H1 (cell line): ENCODE results near the gene SCAPER. TPM values are rescaled to one million over a fixed set of nuclear protein-coding genes. Genes with fewer than 3 reads are reported as not detected.

ENCODE experiments used
- CTCF ChIA-PET: fragments of 300-600 bp; sonication (Branson Sonifier 250); formaldehyde crosslinking; loops from one replicate; lab custom pipeline; 2021; ENCODE audit not compliant: partially characterized antibody; lab: Charles Lee
- POLR2A ChIA-PET: fragments of 300-600 bp; sonication (Branson Sonifier 250); formaldehyde crosslinking; loops from one replicate; lab custom pipeline; 2021; ENCODE audit warnings: inconsistent platforms; ENCODE audit not compliant: partially characterized antibody; lab: Charles Lee
- DNase-seq, 2 experiments: peaks; one replicate each; pipeline versions ENCODE4 v3.0.0 to v3.0.0-alpha.2; 2010 to 2022; ENCODE audit warnings: low spot score in 2 of 2, low read depth in 1 of 2, mixed read lengths in 1 of 2
- FAIRE-seq: peaks from 2 replicates; lab custom pipeline; 2011; peaks lifted over from hg19 to GRCh38; lab: Jason Lieb, UNC
- H2AFZ ChIP-seq: 2 replicates; pipeline ENCODE4 v1.8.1; 2012; ENCODE audit warnings: low read length, inconsistent platforms
- H2AK5ac ChIP-seq: 2 replicates; pipeline ENCODE4 v1.6.1; 2013; ENCODE audit warnings: low read depth, low read length
- H2BK120ac ChIP-seq: replicated peaks from 2 replicates; pipeline ENCODE3; 2013; ENCODE audit warnings: low read depth, low read length, inconsistent platforms
- H2BK12ac ChIP-seq: 2 replicates; pipeline ENCODE4 v1.6.1; 2013; ENCODE audit warnings: low read depth, low read length
- H2BK15ac ChIP-seq: 2 replicates; pipeline ENCODE4 v1.6.1; 2013; ENCODE audit warnings: low read length
- H2BK20ac ChIP-seq: 2 replicates; pipeline ENCODE4 v1.6.1; 2013; ENCODE audit warnings: low read length
- H2BK5ac ChIP-seq: 2 replicates; pipeline ENCODE4 v1.6.1; 2013; ENCODE audit warnings: low read depth, low read length
- H3K14ac ChIP-seq: 2 replicates; pipeline ENCODE4 v1.6.1; 2013; ENCODE audit warnings: inconsistent platforms; ENCODE audit not compliant: insufficient read length
- H3K18ac ChIP-seq: 2 replicates; pipeline ENCODE4 v1.6.1; 2013; ENCODE audit warnings: low read length; ENCODE audit errors: extremely low read depth
- H3K23ac ChIP-seq: 2 replicates; pipeline ENCODE4 v1.6.1; 2013; ENCODE audit warnings: inconsistent platforms; ENCODE audit not compliant: insufficient read length
- H3K23me2 ChIP-seq: 2 replicates; pipeline ENCODE4 v1.6.1; 2013; ENCODE audit warnings: low read depth, low read length
- H3K27ac ChIP-seq: 2 replicates; pipeline ENCODE4 v1.6.1; 2011; ENCODE audit warnings: low read depth, low read length, inconsistent platforms
- H3K27me3 ChIP-seq, 4 experiments: replicated peaks in 1 of 4; 1 replicate in 1 of 4; 2 replicates in 3 of 4; pipeline versions ENCODE4 v1.6.1 to v1.8.1; 2011 to 2013; ENCODE audit warnings: low read length in 3 of 4, mild to moderate bottlenecking in 3 of 4, inconsistent platforms in 2 of 4, mixed read lengths in 2 of 4, moderate library complexity in 1 of 4; ENCODE audit not compliant: control insufficient read depth in 3 of 4, insufficient read depth in 3 of 4; ENCODE audit errors: extremely low read depth in 1 of 4
- H3K36me3 ChIP-seq, 4 experiments: 2 replicates each; pipeline versions ENCODE4 v1.6.1 to v1.8.1; 2011 to 2013; ENCODE audit warnings: mild to moderate bottlenecking in 4 of 4, low read length in 3 of 4, moderate library complexity in 2 of 4, control low read depth in 1 of 4, inconsistent platforms in 1 of 4; ENCODE audit not compliant: insufficient read depth in 4 of 4, control insufficient read depth in 2 of 4
- H3K4ac ChIP-seq: replicated peaks from 2 replicates; pipeline ENCODE3; 2013; ENCODE audit warnings: low read length, low read depth, mixed read lengths, inconsistent platforms; ENCODE audit not compliant: insufficient read length
- H3K4me1 ChIP-seq, 4 experiments: replicated peaks in 1 of 4; 1 replicate in 1 of 4; 2 replicates in 3 of 4; pipeline versions ENCODE4 v1.6.1 to v1.8.1; 2011 to 2013; ENCODE audit warnings: low read length in 3 of 4, inconsistent platforms in 2 of 4, mixed read lengths in 1 of 4; ENCODE audit not compliant: insufficient read depth in 4 of 4, control insufficient read depth in 3 of 4
- H3K4me2 ChIP-seq, 2 experiments: 2 replicates each; pipeline versions ENCODE4 v1.6.1 to v1.8.1; 2011 to 2013; ENCODE audit warnings: low read depth in 2 of 2, low read length in 2 of 2, control low read depth in 1 of 2, inconsistent platforms in 1 of 2, mild to moderate bottlenecking in 1 of 2; ENCODE audit not compliant: insufficient read depth in 1 of 2
- H3K4me3 ChIP-seq, 4 experiments: fragments of 200-600, 300-600 bp in 1 of 4; sonication (generic), shearing (Covaris generic), sonication (Bioruptor Twin) in 1 of 4; 2 replicates each; pipeline versions ENCODE4 v1.5.1 to v1.8.1; 2011 to 2016; ENCODE audit warnings: low read length in 4 of 4, low read depth in 3 of 4, control low read depth in 2 of 4, inconsistent platforms in 2 of 4, mild to moderate bottlenecking in 2 of 4, mixed read lengths in 1 of 4, moderate library complexity in 1 of 4; ENCODE audit not compliant: insufficient read depth in 2 of 4; ENCODE audit errors: extremely low read depth in 1 of 4
- H3K56ac ChIP-seq: replicated peaks from 2 replicates; pipeline ENCODE3; 2013; ENCODE audit warnings: low read depth, mild to moderate bottlenecking, mixed read lengths, low read length, inconsistent platforms; ENCODE audit not compliant: insufficient read length
- H3K79me1 ChIP-seq: 2 replicates; pipeline ENCODE4 v1.6.1; 2013; ENCODE audit warnings: low read depth, low read length, control low read depth
- H3K79me2 ChIP-seq, 2 experiments: 2 replicates each; pipeline versions ENCODE4 v1.6.1 to v1.8.1; 2012 to 2013; ENCODE audit warnings: low read length in 2 of 2, mild to moderate bottlenecking in 2 of 2, inconsistent platforms in 1 of 2; ENCODE audit not compliant: insufficient read depth in 2 of 2, control insufficient read depth in 1 of 2
- H3K9ac ChIP-seq, 4 experiments: replicated peaks in 1 of 4; 1 replicate in 1 of 4; 2 replicates in 3 of 4; pipeline versions ENCODE4 v1.6.1 to v1.8.1; 2011 to 2013; ENCODE audit warnings: low read depth in 3 of 4, low read length in 3 of 4, control low read depth in 2 of 4, mild to moderate bottlenecking in 2 of 4, moderate library complexity in 2 of 4, inconsistent platforms in 1 of 4; ENCODE audit errors: extremely low read depth in 1 of 4
- H3K9me3 ChIP-seq, 2 experiments: 2 replicates each; pipeline versions ENCODE4 v1.6.1 to v1.8.1; 2012 to 2013; ENCODE audit warnings: mild to moderate bottlenecking in 2 of 2, moderate library complexity in 2 of 2, control low read depth in 1 of 2, inconsistent platforms in 1 of 2, low read depth in 1 of 2, low read length in 1 of 2, mixed read lengths in 1 of 2; ENCODE audit not compliant: insufficient read depth in 2 of 2
- H4K20me1 ChIP-seq, 2 experiments: replicated peaks in 1 of 2; 2 replicates each; pipeline versions ENCODE3 to v1.8.1; 2011 to 2013; ENCODE audit warnings: inconsistent platforms in 2 of 2, low read length in 2 of 2, mild to moderate bottlenecking in 1 of 2; ENCODE audit not compliant: insufficient read depth in 2 of 2, control insufficient read depth in 1 of 2
- H4K5ac ChIP-seq: 2 replicates; pipeline ENCODE4 v1.6.1; 2013; ENCODE audit warnings: low read length, low read depth, mixed read lengths, inconsistent platforms; ENCODE audit not compliant: insufficient read length
- H4K8ac ChIP-seq: 2 replicates; pipeline ENCODE4 v1.8.0; 2013; ENCODE audit warnings: mild to moderate bottlenecking, moderate library complexity, low read length, inconsistent platforms; ENCODE audit not compliant: insufficient read depth; ENCODE audit errors: extremely low read depth
- H4K91ac ChIP-seq: replicated peaks from 2 replicates; pipeline ENCODE3; 2013; ENCODE audit warnings: low read length, mixed read lengths, inconsistent platforms; ENCODE audit not compliant: insufficient read length
- ATF3 ChIP-seq: IDR thresholded peaks from 2 replicates; pipeline ENCODE4 v1.6.1; 2011; ENCODE audit warnings: low read depth, mild to moderate bottlenecking, low read length; ENCODE audit not compliant: insufficient read depth
- BACH1 ChIP-seq: IDR thresholded peaks from 2 replicates; pipeline ENCODE4 v1.6.1; 2012; ENCODE audit warnings: low read length, improper control_type of control experiment
- BRCA1 ChIP-seq: IDR thresholded peaks from 2 replicates; pipeline ENCODE4 v1.6.1; 2012; ENCODE audit warnings: low read depth, low read length, improper control_type of control experiment
- CBX8 ChIP-seq: fragments of 300-800, 300-1000 bp; sonication (generic); IDR thresholded peaks from 2 replicates; pipeline ENCODE4 v1.7.1; 2016; ENCODE audit warnings: low read depth, low read length, borderline replicate concordance
- MAX ChIP-seq: IDR thresholded peaks from 2 replicates; pipeline ENCODE4 v1.6.1; 2012; ENCODE audit warnings: inconsistent platforms
- POLR2AphosphoS5 ChIP-seq: IDR thresholded peaks from 2 replicates; pipeline ENCODE4 v1.6.1; 2011; ENCODE audit warnings: low read depth, low read length
- SAP30 ChIP-seq: fragments of 300-600 bp; sonication (generic); IDR thresholded peaks from 2 replicates; pipeline ENCODE4 v1.7.1; 2012; ENCODE audit warnings: low read length, moderate library complexity, mild to moderate bottlenecking, inconsistent platforms; ENCODE audit not compliant: insufficient read depth, insufficient replicate concordance
- SIRT6 ChIP-seq: IDR thresholded peaks from one replicate; pipeline ENCODE4 v1.7.1; 2012; ENCODE audit warnings: low read length, inconsistent platforms
- TAF1 ChIP-seq: IDR thresholded peaks from 2 replicates; pipeline ENCODE4 v1.6.1; 2011; ENCODE audit warnings: mild to moderate bottlenecking, low read depth, low read length
- TEAD4 ChIP-seq: IDR thresholded peaks from 2 replicates; pipeline ENCODE4 v1.6.1; 2012; ENCODE audit warnings: low read depth, low read length, inconsistent platforms, mixed read lengths
- ZNF274 ChIP-seq: IDR thresholded peaks from 2 replicates; pipeline ENCODE4 v1.7.0; 2012; ENCODE audit warnings: low read length, borderline replicate concordance; ENCODE audit errors: extremely low read depth
- WGBS, 2 experiments: shearing (Covaris generic) in 1 of 2; methylation state at CpG; one replicate each; pipeline versions ENCODE4 v1.1.6 to v1.1.7; 2013 to 2015; ENCODE audit warnings: low lambda C conversion rate in 2 of 2, mixed read lengths in 2 of 2, inconsistent platforms in 1 of 2, low coverage in 1 of 2, missing lambda C conversion rate in 1 of 2; ENCODE audit not compliant: insufficient replicate concordance in 2 of 2, insufficient coverage in 1 of 2, insufficient read length in 1 of 2; ENCODE audit errors: extremely low coverage in 1 of 2, missing lambda C conversion rate in 1 of 2; 5-methylcytosine and 5-hydroxymethylcytosine counted together
- polyA plus RNA-seq, 7 experiments: library from polyadenylated mRNA; depleted of rRNA in 3 of 7; stranded (reverse) in 5 of 7; unstranded in 2 of 7; fragments of >200 nt in 5 of 7; fragments of 200-250 nt in 2 of 7; gene quantifications; 1 replicate in 5 of 7; 2 replicates in 1 of 7; 4 replicates in 1 of 7; pipeline versions ENCODE4 v1.2.1 to v1.2.3, GENCODE V29; 2011 to 2013; ENCODE audit warnings: missing spikeins in 2 of 7, mixed read lengths in 2 of 7
- total RNA-seq: library from RNA; stranded (reverse); fragmentation: NEBNext Ultra II Directional; extraction: Animal tissue kit (Norgen Biotek cat#: 25700); gene quantifications from 2 replicates; pipeline ENCODE4 v1.2.1, GENCODE V29; 2021

Gene SCAPER
- total and polyA plus RNA-seq, 2 of the 8 experiments (the other 6 are each of a cell fraction or from before 2014, with no cell fraction given), result 1.6 to 6.8 TPM

GRCh38 chr15:76346669-76347481 lies 558.3 kb downstream of the SCAPER start:
- no peak for FAIRE-seq
- TF ChIP-seq BRCA1, result no peak
- no peak for TF ChIP-seq CBX8
- no peak for TF ChIP-seq ATF3
- no peak for TF ChIP-seq BACH1
- no peak for TF ChIP-seq SAP30
- TF ChIP-seq ZNF274, result no peak
- no peak for TF ChIP-seq POLR2AphosphoS5
- no peak for TF ChIP-seq SIRT6
- TF ChIP-seq TAF1, result 0 out of 2 replicates have a peak, but pooled peaks have one; percentile 16
- TF ChIP-seq TEAD4, result no peak
- no peak for TF ChIP-seq MAX

More at GRCh38 chr15:76346669-76347481, 558.3 kb downstream of the SCAPER start:
- H3K27me3 ChIP-seq, result peaks cover 57 to 81% (median 67%) of the 10 kb centered on the region in 4 experiments
- POLR2A ChIA-PET, result interaction anchor here (0.5 to 5.0 kb wide), 6 partner anchors 10 to 585 kb away, joined by 3 to 55 read pairs (median 3); partner anchors contain the start of genes ISL2 and RCN2
- no peak overlapping the region for H2BK120ac ChIP-seq
- no peak overlapping the region for H3K27ac ChIP-seq
- H3K23me2 ChIP-seq, result peaks cover 8% of the 10 kb centered on the region; the same call in 1 of the 2 replicates
- H2BK15ac ChIP-seq, result no peak overlapping the region
- no peak overlapping the region for H2BK12ac ChIP-seq
- H3K4me3 ChIP-seq, result peak overlapping the region; percentile 51 to 68 (median 60)
- H3K56ac ChIP-seq, result no peak overlapping the region
- 0% methylated on average over 59 of the region's 74 CpGs; no CpG with 5 or more reads in 1 of the 2 experiments for WGBS, 2 experiments
- CTCF ChIA-PET, result interaction anchor here (1.5 to 3.6 kb wide), 4 partner anchors 11 to 155 kb away, joined by 4 to 22 read pairs (median 6); no protein-coding TSS in a partner anchor
- H3K9me3 ChIP-seq, result peaks cover 0 to 10% of the 10 kb centered on the region in 2 experiments; a peak in 1 of 4 replicates
- H3K4ac ChIP-seq, result no peak overlapping the region
- H3K14ac ChIP-seq, result no peak overlapping the region
- H2AFZ ChIP-seq, result no peak overlapping the region
- no peak overlapping the region for H2BK20ac ChIP-seq
- peaks cover 0 to 8% (median 3%) of the 10 kb centered on the region in 4 experiments; a peak in 6 of 7 replicates for H3K4me1 ChIP-seq
- no peak overlapping the region for H2AK5ac ChIP-seq
- no peak overlapping the region for H4K8ac ChIP-seq
- no peak overlapping the region for H4K5ac ChIP-seq
- peak overlapping the region; percentile 77 to 84 for H3K4me2 ChIP-seq
- H4K91ac ChIP-seq, result no peak overlapping the region
- no peak overlapping the region for H3K18ac ChIP-seq
- H3K23ac ChIP-seq, result no peak overlapping the region
- H2BK5ac ChIP-seq, result no peak overlapping the region
- H3K36me3 ChIP-seq, result peaks cover 0 to 10% (median 0%) of the 10 kb centered on the region in 4 experiments; a peak in 1 of 8 replicates
- DNase-seq, result peak in 1 of 2 experiments; percentile 69
- H3K9ac ChIP-seq, result no peak overlapping the region
- no peaks in the 10 kb centered on the region for H3K79me2 ChIP-seq
- no peaks in the 10 kb centered on the region for H3K79me1 ChIP-seq
- peaks cover 5 to 13% of the 10 kb centered on the region in 2 experiments for H4K20me1 ChIP-seq
